HFFc6 (cell line): ENCODE results near the gene PRIMA1. TPM values are rescaled to one million over a fixed set of nuclear protein-coding genes. Genes with fewer than 3 reads are reported as not detected.

Experiments
- DNase-seq: peaks from one replicate; pipeline ENCODE4 v3.0.0-alpha.2; 2018
- H3K27ac Mint-ChIP-seq: 2 replicates; pipeline ENCODE4 v1.8.0; 2020; ENCODE audit warnings: mild to moderate bottlenecking, mixed read lengths
- H3K27me3 Mint-ChIP-seq: 2 replicates; pipeline ENCODE4 v1.8.0; 2021; ENCODE audit warnings: mild to moderate bottlenecking, moderate library complexity, mixed read lengths; ENCODE audit not compliant: insufficient read depth
- H3K36me3 Mint-ChIP-seq: 2 replicates; pipeline ENCODE4 v1.8.0; 2021; ENCODE audit warnings: low read depth, mixed read lengths
- H3K4me1 Mint-ChIP-seq: 2 replicates; pipeline ENCODE4 v1.8.0; 2020; ENCODE audit warnings: low read depth, mixed read lengths
- H3K4me3 Mint-ChIP-seq: 2 replicates; pipeline ENCODE4 v1.8.0; 2020; ENCODE audit warnings: mild to moderate bottlenecking, moderate library complexity, mixed read lengths
- H3K9me3 Mint-ChIP-seq: 2 replicates; pipeline ENCODE4 v1.8.0; 2020; ENCODE audit warnings: mild to moderate bottlenecking, mixed read lengths
- total RNA-seq, 6 experiments: library from RNA; stranded (reverse); fragmentation: NEBNext Ultra II Directional; extraction: Animal tissue kit (Norgen Biotek cat#: 25700); gene quantifications; 2 replicates in 1 of 6; 3 replicates in 5 of 6; pipeline ENCODE4 v1.2.3, GENCODE V29; 2021
- TF ChIP-seq, protein P1 (sequence below): fragments of 200-600 bp; sonication (generic); IDR thresholded peaks from 2 replicates; pipeline ENCODE4 v1.5.0; 2021; ENCODE audit warnings: antibody characterized with exemption, mild to moderate bottlenecking

The PRIMA1 gene
- total RNA-seq, 6 experiments from 2014 or later = not detected

GRCh38 chr14:93788543-93789227 is 400 bp upstream of the PRIMA1 start:
- H3K27me3 Mint-ChIP-seq = peaks cover 2% of the 10 kb centered on the region; the same call in 1 of the 2 replicates
- no peak overlapping the region for H3K4me3 Mint-ChIP-seq
- TF ChIP-seq, protein P1, sequence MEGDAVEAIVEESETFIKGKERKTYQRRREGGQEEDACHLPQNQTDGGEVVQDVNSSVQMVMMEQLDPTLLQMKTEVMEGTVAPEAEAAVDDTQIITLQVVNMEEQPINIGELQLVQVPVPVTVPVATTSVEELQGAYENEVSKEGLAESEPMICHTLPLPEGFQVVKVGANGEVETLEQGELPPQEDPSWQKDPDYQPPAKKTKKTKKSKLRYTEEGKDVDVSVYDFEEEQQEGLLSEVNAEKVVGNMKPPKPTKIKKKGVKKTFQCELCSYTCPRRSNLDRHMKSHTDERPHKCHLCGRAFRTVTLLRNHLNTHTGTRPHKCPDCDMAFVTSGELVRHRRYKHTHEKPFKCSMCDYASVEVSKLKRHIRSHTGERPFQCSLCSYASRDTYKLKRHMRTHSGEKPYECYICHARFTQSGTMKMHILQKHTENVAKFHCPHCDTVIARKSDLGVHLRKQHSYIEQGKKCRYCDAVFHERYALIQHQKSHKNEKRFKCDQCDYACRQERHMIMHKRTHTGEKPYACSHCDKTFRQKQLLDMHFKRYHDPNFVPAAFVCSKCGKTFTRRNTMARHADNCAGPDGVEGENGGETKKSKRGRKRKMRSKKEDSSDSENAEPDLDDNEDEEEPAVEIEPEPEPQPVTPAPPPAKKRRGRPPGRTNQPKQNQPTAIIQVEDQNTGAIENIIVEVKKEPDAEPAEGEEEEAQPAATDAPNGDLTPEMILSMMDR = no peak
- H3K4me1 Mint-ChIP-seq = no peaks in the 10 kb centered on the region
- H3K9me3 Mint-ChIP-seq = peaks cover 61% of the 10 kb centered on the region
- H3K36me3 Mint-ChIP-seq = peaks cover 11% of the 10 kb centered on the region
- no peak overlapping the region for H3K27ac Mint-ChIP-seq
- no peak for DNase-seq

GRCh38 chr14:93787465-93788292 is 606 bp downstream of the PRIMA1 start:
- peaks cover 2% of the 10 kb centered on the region; the same call in 1 of the 2 replicates for H3K27me3 Mint-ChIP-seq
- no peak overlapping the region for H3K27ac Mint-ChIP-seq
- no peak overlapping the region for H3K4me3 Mint-ChIP-seq

DNA sequence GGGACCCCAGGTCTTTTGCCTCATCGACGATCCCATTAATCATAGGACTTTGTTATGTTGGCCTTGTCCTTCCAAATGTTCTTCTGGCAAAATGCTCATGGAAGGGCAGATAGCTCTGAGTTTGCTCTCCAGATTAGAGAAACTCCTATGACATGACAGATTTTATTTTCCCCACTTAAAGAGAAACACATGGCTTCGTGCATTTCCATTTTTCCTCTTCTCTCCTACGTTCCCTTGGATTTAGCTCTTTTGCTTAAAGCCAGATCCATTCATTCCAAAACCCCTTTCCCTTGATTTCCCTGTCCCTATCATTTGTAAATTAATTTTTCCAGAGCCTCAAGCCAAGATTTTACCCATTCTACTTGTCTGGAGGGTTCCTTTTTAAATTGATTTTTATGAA is 2.9 kb downstream of the PRIMA1 start:
- Mint-ChIP-seq H3K4me3 (no peak overlapping the region), H3K36me3 (peaks cover 11% of the 10 kb centered on the region), H3K9me3 (peaks cover 54% of the 10 kb centered on the region), H3K4me1 (no peaks in the 10 kb centered on the region), H3K27me3 (peaks cover 2% of the 10 kb centered on the region; the same call in 1 of the 2 replicates), H3K27ac (no peak overlapping the region)
- TF ChIP-seq, protein P1 = no peak
- DNase-seq = no peak

More at GRCh38 chr14:93787465-93788292, 606 bp downstream of the PRIMA1 start:
- TF ChIP-seq, protein P1 = no peak
- no peak for DNase-seq
- Mint-ChIP-seq H3K9me3 (peaks cover 58% of the 10 kb centered on the region), H3K36me3 (peaks cover 11% of the 10 kb centered on the region), H3K4me1 (no peaks in the 10 kb centered on the region)

DNA sequence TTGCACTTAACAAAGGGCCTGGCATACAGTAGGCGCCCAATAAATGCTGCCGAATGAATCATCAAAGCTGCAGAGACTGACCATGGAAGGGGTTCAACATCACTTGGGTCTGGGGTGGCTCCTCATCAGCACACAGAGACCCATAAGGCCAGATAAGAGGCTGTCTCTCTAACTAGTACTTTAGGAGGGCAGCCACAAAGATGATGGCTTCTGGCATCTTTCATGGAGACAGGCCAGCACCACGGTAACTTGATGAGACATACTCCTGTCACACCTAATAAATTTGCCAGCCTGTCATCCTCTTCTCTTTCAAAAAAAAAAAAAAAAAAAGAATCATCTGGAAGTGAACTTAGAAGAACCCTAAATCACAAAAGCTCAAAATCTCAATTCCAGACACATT is 3.4 kb downstream of the PRIMA1 start:
- H3K27me3 Mint-ChIP-seq = peaks cover 2% of the 10 kb centered on the region; the same call in 1 of the 2 replicates
- H3K9me3 Mint-ChIP-seq = peaks cover 53% of the 10 kb centered on the region
- no peak for DNase-seq

DNA sequence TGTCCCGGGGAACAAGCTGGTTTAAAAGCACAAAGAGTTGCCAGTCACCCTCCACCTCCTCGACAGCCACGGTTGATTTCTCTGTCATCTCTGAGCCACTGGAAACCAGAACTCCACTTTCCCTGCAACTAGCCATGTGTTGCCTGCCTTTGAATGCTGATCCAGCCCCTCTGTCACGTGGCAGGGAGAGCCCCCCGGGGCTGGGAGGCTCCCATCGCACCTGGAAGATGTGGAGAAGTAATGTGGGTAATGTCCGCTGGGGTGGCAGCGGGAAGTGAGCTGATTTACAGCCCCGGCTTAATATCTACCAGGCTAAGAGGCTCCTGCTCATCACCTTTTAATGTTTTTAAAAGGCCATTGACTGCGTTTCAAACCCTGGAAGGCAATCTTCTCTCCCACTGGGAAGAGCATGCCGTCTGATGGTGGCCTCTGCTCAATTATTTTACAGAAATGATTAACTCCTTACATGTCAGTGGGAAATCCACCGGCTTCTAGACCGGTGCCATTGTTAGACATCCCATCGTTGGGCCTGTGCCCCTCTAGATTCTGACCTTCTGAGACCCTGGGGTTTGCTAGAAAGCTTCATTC is 7.4 kb downstream of the PRIMA1 start:
- H3K27me3 Mint-ChIP-seq = no peaks in the 10 kb centered on the region
- H3K27ac Mint-ChIP-seq = no peak overlapping the region
- DNase-seq = no peak
- TF ChIP-seq, protein P1 = no peak
- peaks cover 67% of the 10 kb centered on the region for H3K9me3 Mint-ChIP-seq
- H3K4me1 Mint-ChIP-seq = no peaks in the 10 kb centered on the region
- no peak overlapping the region for H3K4me3 Mint-ChIP-seq
- peaks cover 9% of the 10 kb centered on the region for H3K36me3 Mint-ChIP-seq

More for the DNA sequence above, 3.4 kb downstream of the PRIMA1 start:
- TF ChIP-seq, protein P1 = no peak
- H3K4me3 Mint-ChIP-seq = no peak overlapping the region
- peaks cover 10% of the 10 kb centered on the region; the same call in 1 of the 2 replicates for H3K36me3 Mint-ChIP-seq
- no peak overlapping the region for H3K27ac Mint-ChIP-seq
- H3K4me1 Mint-ChIP-seq = no peaks in the 10 kb centered on the region
